Activated CD4-positive, alpha-beta T cell treated with anti-CD3 and anti-CD28 coated beads, Interleukin-2, amount 50 U/mL, for 16 hours (primary cell): Measurements from ENCODE around the gene FYN.

Source experiments
- DNase-seq: peaks from one replicate; pipeline ENCODE4 v3.0.0-alpha.2; 2020

Gene FYN

GRCh38 chr6:111829581-111829980 is 43.7 kb downstream of the FYN start:
- no peak for DNase-seq

DNA sequence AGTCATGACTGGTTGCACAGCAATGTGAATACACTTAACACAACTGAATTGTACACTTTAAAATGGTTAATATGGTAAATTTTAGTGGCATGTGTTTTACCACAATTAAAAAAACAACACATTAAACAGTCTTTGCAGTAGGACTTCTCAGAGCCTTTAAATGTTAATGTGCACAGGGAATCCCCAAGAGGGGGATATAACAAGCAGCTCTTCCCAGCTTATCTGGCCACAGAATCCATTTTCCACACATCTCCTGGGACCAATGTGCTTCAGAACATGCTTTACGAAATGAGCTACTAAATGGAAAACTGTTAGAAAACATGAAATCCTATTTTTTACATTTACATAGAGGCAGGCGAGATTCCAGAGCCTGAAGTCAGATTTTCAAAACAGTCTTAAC is 44.4 kb downstream of the FYN start:
- DNase-seq: no peak

GRCh38 chr6:111825439-111826086 is 47.7 kb downstream of the FYN start:
- no peak for DNase-seq

DNA sequence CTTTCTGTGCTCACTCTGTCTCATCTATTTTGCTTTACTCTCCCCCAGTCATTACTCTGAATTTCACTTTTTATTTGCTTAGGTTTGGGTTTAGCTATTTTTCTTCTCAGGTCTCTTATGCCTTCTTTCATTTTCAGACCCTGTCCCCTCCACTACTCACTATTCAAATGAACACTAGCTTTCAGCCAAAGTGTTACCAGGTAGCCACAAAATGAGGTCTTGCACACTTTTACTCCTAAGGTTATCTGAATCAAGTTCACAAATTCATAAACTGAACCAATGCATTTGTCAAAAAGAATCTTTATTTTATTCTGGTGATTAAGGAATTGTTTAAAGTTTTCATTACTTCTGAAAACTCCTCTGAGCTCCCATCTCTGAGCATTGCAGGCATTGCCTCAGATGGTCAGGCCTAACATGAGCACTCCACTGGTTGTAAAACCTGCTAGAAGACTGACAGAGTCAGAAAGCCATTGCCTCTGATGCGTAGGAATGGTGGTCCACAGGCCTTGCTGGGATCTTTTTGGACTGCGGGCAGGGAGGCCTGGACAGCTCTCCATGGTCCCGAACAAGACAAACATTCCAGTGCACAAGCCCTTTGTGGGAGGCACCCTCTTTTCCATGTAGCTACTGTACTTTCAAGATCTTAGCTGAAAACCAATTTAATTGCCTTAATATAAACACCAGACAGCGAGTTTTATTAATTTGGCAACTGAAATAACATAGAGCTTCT is 48.5 kb downstream of the FYN start:
- DNase-seq: peak; percentile 62

DNA sequence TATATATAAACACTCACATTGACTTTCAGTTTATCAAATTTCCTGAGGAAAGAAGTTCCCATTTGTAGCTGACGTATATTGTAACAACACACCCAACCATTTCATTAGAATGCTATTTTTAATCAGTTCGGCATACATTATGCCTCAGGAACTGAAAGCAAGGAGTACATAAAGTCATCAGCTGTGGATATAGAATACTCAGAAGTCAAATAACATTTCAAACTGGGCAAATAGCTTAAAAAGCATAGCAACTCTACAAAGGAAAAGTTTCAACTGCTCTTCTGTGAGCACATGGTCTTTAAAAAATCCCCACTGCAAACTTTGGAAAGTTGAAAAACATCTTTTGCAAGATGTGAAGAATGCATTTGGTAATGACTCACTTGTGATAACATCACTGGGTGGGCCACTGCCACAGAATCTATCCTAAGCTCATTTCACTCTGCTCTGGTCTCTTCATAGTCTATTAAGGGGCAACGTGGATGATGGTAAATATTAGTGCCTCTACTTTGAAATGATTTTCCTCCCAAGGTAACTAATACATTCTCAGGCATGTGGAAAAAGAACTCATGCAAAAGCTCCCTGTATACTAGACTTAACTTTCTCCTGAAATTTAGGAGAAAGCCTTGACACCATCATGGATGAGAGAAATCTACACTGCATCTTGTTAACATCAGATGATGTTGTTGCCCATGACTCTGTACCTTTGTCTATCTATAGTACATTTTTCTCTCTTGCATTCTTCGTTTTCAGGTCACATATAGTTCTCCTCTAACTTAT is 49.2 kb downstream of the FYN start:
- peak; percentile 57 for DNase-seq

DNA sequence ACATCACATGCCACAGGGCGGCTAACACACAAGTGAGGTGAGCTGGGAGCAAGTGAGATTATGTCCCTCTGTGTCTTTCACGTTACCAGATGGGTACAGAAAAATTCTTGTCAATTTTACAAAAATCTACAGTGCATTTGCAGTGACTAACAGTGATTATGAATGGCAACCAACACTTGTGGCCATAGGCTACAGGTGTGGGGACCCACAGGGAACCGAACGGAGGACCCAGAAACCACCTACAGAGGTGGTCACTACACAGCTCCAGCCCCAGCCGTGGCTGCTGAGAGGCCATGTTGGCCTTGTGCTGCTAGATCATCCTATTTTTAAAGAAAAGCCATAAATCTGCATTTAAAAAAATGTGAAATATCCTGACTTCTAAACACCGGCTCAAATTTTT is 50.2 kb downstream of the FYN start:
- DNase-seq: no peak

DNA sequence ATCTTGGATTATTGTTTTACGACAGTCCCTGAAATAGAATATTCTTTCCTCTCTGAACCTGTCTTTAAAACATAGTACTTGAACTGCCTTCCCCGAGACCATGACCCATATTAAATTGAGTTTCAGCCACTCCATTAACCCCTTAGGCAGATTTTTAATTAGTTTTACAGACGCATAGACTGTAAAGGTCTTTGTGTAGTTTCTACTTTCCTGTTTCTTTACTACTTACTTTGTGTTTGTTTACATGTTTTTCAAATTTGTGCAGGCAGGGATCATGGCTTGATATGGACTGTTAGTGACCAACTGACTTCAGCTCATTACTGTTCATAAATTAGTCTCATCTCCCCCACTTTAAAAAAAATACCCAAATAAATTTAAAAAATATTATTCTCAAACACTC is 53.8 kb downstream of the FYN start:
- no peak for DNase-seq

GRCh38 chr6:111818539-111819226 is 54.6 kb downstream of the FYN start:
- no peak for DNase-seq

GRCh38 chr6:111817451-111818120 is 55.7 kb downstream of the FYN start:
- no peak for DNase-seq

DNA sequence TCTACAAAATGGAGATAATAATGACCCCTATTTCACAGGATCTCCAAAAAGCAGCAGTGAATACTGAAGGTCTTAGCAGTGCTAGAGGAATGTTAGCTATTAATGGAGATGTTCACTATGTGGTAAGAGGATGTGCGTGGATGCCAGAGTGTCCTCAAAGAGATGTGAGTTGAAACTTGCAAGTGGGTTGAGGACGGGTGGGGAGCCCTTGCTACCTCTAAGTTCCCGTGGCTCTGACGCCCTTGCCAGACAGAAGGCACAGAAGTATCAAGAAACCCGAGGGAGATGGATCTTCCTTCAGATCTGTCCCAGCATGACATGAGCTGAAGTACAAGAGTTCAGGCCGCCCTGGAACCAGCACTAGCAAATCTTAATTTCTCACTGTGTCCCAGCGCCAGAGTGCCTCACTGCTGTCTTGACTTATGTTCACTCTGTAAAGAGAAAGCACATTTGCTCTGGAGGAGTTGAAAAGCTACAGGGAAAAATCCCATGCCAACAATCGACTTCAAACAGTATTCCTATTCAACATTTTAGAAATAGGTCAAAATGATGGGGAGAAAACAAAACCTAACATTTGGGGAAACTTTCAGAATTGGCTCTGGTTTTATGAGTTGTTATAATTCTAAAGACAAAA is 59.5 kb downstream of the FYN start:
- DNase-seq: no peak

DNA sequence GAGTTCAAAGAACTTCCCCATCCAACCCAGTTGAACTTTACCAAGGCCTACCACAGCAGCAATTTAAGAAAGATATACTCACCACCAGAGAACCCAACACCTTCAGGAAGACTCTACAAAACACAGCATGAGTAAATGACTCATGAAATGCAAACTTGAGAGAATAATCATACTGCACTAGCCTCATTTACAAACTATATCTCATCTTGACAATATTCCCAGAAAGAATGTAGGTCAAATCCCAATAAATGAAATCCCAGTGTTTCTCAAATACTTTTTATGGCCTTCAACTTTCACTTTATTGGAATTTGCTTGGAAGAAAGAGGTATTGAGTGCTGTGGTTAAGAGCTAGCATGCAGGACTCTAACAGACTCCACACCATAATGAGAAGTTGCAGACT is 60.0 kb downstream of the FYN start:
- peak; percentile 56 for DNase-seq

- no peak for DNase-seq
Measured at GRCh38 chr6:111812060-111813038, 60.9 kb downstream of the FYN start.

GRCh38 chr6:111810294-111811131 is 62.7 kb downstream of the FYN start:
- DNase-seq: no peak

DNA sequence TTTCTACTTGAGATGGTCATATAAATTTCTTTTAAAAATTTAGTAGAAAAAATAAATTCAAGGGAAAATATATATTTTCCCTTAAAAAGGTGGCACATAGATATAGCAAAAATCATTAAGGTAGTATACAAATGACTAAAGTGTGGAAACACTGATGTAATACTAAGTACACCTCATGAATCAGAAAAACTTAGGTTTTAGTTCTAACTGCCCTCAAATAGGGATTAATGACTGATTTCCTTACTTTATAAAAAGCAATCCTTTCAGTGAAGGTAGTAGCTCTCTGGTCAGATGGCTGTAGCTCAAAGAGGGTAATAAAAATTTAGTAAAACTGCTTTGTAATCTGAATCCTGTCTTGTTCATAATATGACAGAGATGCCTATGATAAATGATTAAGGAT is 63.5 kb downstream of the FYN start:
- DNase-seq: peak; percentile 51

GRCh38 chr6:111809264-111809663 is 64.0 kb downstream of the FYN start:
- DNase-seq: no peak

DNA sequence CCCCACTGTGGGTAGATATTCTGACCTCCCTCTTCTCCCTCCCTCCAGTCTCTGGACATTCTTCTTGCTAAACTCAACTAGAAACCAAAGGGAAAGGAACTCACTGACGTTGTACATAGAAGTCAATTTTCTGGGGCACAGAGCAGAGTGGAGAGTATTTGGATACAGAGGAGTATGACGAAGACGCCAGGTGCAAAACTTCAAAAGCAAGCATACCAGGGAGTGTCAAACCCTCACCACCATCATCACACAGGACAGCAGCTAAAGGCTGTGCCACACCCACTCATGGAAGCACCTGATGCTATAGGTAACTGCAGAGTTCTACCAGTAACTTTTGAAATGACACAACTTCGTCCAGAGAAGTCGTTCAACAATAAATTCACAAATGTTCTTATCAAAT is 64.8 kb downstream of the FYN start:
- no peak for DNase-seq

- no peak for DNase-seq
Measured at GRCh38 chr6:111806561-111807497, 66.4 kb downstream of the FYN start.

- DNase-seq: no peak
Measured at GRCh38 chr6:111806165-111806547, 67.1 kb downstream of the FYN start.
